ENCODE data around the gene GUK1.

The GUK1 gene

GRCh38 chr1:228112167-228112566 lies 27.9 kb upstream of the GUK1 start:
- H3K27ac ChIP-seq: peak overlapping the region; percentile 34
- TF ChIP-seq, protein P1, sequence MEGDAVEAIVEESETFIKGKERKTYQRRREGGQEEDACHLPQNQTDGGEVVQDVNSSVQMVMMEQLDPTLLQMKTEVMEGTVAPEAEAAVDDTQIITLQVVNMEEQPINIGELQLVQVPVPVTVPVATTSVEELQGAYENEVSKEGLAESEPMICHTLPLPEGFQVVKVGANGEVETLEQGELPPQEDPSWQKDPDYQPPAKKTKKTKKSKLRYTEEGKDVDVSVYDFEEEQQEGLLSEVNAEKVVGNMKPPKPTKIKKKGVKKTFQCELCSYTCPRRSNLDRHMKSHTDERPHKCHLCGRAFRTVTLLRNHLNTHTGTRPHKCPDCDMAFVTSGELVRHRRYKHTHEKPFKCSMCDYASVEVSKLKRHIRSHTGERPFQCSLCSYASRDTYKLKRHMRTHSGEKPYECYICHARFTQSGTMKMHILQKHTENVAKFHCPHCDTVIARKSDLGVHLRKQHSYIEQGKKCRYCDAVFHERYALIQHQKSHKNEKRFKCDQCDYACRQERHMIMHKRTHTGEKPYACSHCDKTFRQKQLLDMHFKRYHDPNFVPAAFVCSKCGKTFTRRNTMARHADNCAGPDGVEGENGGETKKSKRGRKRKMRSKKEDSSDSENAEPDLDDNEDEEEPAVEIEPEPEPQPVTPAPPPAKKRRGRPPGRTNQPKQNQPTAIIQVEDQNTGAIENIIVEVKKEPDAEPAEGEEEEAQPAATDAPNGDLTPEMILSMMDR (conservative IDR thresholded peaks at IDR 0.05; ENCODE audit: low read depth, low read length): no peak

GRCh38 chr1:228112617-228113016 lies 27.5 kb upstream of the GUK1 start:
- no peaks in the 10 kb centered on the region for H3K27me3 ChIP-seq (ENCODE audit: insufficient read depth, low read depth)
- H4K20me1 ChIP-seq (ENCODE audit: insufficient read depth): no peaks in the 10 kb centered on the region
- H3K4me1 ChIP-seq (ENCODE audit: low read depth, poor library complexity, severe bottlenecking): peaks cover 39% of the 10 kb centered on the region
- peak overlapping the region; percentile 84 for H3K4me2 ChIP-seq
- no peak overlapping the region for H3K4me3 ChIP-seq (IDR thresholded peaks at IDR 0.05; ENCODE audit: insufficient read depth, low read depth, low read length)
- H3K27ac ChIP-seq: peak overlapping the region; percentile 34
- no peaks in the 10 kb centered on the region for H3K36me3 ChIP-seq (ENCODE audit: insufficient read depth)
- peak overlapping the region; percentile 30; the same call in 1 of the 2 replicates for H2AFZ ChIP-seq (ENCODE audit: low read depth)
- H3K9ac ChIP-seq: peak overlapping the region; percentile 12; the same call in 1 of the 2 replicates
- TF ChIP-seq, protein P1 (conservative IDR thresholded peaks at IDR 0.05; ENCODE audit: low read depth, low read length): no peak
- peaks cover 15% of the 10 kb centered on the region; the same call in 1 of the 2 replicates for H3K79me2 ChIP-seq (ENCODE audit: insufficient read depth, low read depth)

More at GRCh38 chr1:228112167-228112566, 27.9 kb upstream of the GUK1 start:
- Histone ChIP-seq H3K36me3 (ENCODE audit: insufficient read depth) (no peaks in the 10 kb centered on the region), H3K4me3 (IDR thresholded peaks at IDR 0.05; ENCODE audit: insufficient read depth, low read depth, low read length) (no peak overlapping the region), H4K20me1 (ENCODE audit: insufficient read depth) (no peaks in the 10 kb centered on the region), H3K79me2 (ENCODE audit: insufficient read depth, low read depth) (peaks cover 15% of the 10 kb centered on the region; the same call in 1 of the 2 replicates), H3K4me2 (peak overlapping the region; percentile 84), H3K27me3 (ENCODE audit: insufficient read depth, low read depth) (no peaks in the 10 kb centered on the region), H3K9ac (peak overlapping the region; percentile 12; the same call in 1 of the 2 replicates), H2AFZ (ENCODE audit: low read depth) (peak overlapping the region; percentile 30), H3K4me1 (ENCODE audit: low read depth, poor library complexity, severe bottlenecking) (peaks cover 39% of the 10 kb centered on the region)

- H3K9ac ChIP-seq: no peak overlapping the region
- no peak overlapping the region for H3K27ac ChIP-seq
- H2AFZ ChIP-seq (ENCODE audit: low read depth): no peak overlapping the region
- TF ChIP-seq, protein P1 (conservative IDR thresholded peaks at IDR 0.05; ENCODE audit: low read depth, low read length): no peak
- H3K4me1 ChIP-seq (ENCODE audit: low read depth, poor library complexity, severe bottlenecking): peaks cover 30% of the 10 kb centered on the region
- H3K27me3 ChIP-seq (ENCODE audit: insufficient read depth, low read depth): no peaks in the 10 kb centered on the region
- H4K20me1 ChIP-seq (ENCODE audit: insufficient read depth): no peaks in the 10 kb centered on the region
- no peak overlapping the region for H3K4me2 ChIP-seq
- H3K4me3 ChIP-seq (IDR thresholded peaks at IDR 0.05; ENCODE audit: insufficient read depth, low read depth, low read length): no peak overlapping the region
- no peaks in the 10 kb centered on the region for H3K36me3 ChIP-seq (ENCODE audit: insufficient read depth)
- H3K79me2 ChIP-seq (ENCODE audit: insufficient read depth, low read depth): no peaks in the 10 kb centered on the region
Measured at GRCh38 chr1:228114827-228115226, 25.3 kb upstream of the GUK1 start.

- Histone ChIP-seq H3K27ac (no peak overlapping the region), H3K36me3 (ENCODE audit: insufficient read depth) (no peaks in the 10 kb centered on the region), H3K27me3 (ENCODE audit: insufficient read depth, low read depth) (no peaks in the 10 kb centered on the region), H3K4me3 (IDR thresholded peaks at IDR 0.05; ENCODE audit: insufficient read depth, low read depth, low read length) (no peak overlapping the region), H3K4me1 (ENCODE audit: low read depth, poor library complexity, severe bottlenecking) (peaks cover 9% of the 10 kb centered on the region), H2AFZ (ENCODE audit: low read depth) (no peak overlapping the region), H4K20me1 (ENCODE audit: insufficient read depth) (no peaks in the 10 kb centered on the region), H3K4me2 (no peak overlapping the region), H3K9ac (no peak overlapping the region), H3K79me2 (ENCODE audit: insufficient read depth, low read depth) (no peaks in the 10 kb centered on the region)
- TF ChIP-seq, protein P1 (conservative IDR thresholded peaks at IDR 0.05; ENCODE audit: low read depth, low read length): no peak
Measured at GRCh38 chr1:228117335-228117734, 22.7 kb upstream of the GUK1 start.

Measured in KMS-11 (cell line).